ENCODE data around the gene TMEM26. TPM values are rescaled to one million over a fixed set of nuclear protein-coding genes. Genes with fewer than 3 reads are reported as not detected.

TMEM26 gene
- total RNA-seq, 1 experiment from 2014 or later = not detected

DNA sequence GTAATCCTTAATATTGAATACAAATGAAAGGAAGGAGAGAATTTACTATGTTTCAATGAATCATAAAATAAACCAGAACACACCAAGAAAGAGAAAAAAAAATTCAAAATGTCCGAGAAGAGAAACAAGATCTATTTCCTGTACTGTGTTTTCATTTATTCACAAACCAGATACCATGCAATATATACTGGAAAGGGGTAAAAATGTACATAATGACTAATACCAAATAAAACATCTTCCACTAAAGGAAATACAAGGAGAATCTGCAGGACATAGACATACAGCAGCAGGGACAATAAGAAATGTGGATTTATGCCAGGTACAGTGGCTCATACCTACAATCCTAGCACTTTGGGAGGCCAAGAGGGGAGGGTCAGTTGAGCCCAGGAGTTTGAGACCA lies 24.3 kb upstream of the TMEM26 start:
- Histone ChIP-seq H3K9me3 (no peaks in the 10 kb centered on the region), H3K4me3 (ENCODE audit: low read depth, low read length) (no peak overlapping the region), H3K4me1 (no peaks in the 10 kb centered on the region), H3K27me3 (replicated peaks; ENCODE audit: control insufficient read depth, insufficient read depth, low read length) (no peaks in the 10 kb centered on the region), H3K36me3 (ENCODE audit: control insufficient read depth, insufficient read depth, low read length) (no peaks in the 10 kb centered on the region)
- no peak overlapping the region for H3K27ac Mint-ChIP-seq (ENCODE audit: unreplicated experiment)
- intact Hi-C loops (cut with micrococcal nuclease; ENCODE audit: unreplicated experiment) = loop anchor here (10.0 kb wide), 1 partner anchor 357 kb away; no protein-coding TSS in a partner anchor
- TF ChIP-seq, protein P1, sequence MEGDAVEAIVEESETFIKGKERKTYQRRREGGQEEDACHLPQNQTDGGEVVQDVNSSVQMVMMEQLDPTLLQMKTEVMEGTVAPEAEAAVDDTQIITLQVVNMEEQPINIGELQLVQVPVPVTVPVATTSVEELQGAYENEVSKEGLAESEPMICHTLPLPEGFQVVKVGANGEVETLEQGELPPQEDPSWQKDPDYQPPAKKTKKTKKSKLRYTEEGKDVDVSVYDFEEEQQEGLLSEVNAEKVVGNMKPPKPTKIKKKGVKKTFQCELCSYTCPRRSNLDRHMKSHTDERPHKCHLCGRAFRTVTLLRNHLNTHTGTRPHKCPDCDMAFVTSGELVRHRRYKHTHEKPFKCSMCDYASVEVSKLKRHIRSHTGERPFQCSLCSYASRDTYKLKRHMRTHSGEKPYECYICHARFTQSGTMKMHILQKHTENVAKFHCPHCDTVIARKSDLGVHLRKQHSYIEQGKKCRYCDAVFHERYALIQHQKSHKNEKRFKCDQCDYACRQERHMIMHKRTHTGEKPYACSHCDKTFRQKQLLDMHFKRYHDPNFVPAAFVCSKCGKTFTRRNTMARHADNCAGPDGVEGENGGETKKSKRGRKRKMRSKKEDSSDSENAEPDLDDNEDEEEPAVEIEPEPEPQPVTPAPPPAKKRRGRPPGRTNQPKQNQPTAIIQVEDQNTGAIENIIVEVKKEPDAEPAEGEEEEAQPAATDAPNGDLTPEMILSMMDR (IDR thresholded peaks at IDR 0.05; ENCODE audit: insufficient read depth in 1 of 2, low read depth in 1 of 2, low read length in 1 of 2, severe bottlenecking in 1 of 2, unreplicated experiment in 1 of 2) = no peak
- H3K4me1 Mint-ChIP-seq (ENCODE audit: low read depth, unreplicated experiment) = no peaks in the 10 kb centered on the region
- CTCF ChIA-PET = interaction anchor here (0.7 kb wide), 1 partner anchor 153 kb away, joined by 4 read pairs; no protein-coding TSS in a partner anchor
- no peaks in the 10 kb centered on the region for H3K9me3 Mint-ChIP-seq (ENCODE audit: unreplicated experiment)
- BruUV-seq (replicated peaks) = no TSS peak
- DNase-seq = no peak
- H3K4me3 Mint-ChIP-seq (ENCODE audit: unreplicated experiment) = no peak overlapping the region
- peaks cover 9% of the 10 kb centered on the region for H3K27me3 Mint-ChIP-seq (ENCODE audit: insufficient read depth, unreplicated experiment)
- no peaks in the 10 kb centered on the region for H3K36me3 Mint-ChIP-seq (ENCODE audit: insufficient read depth, unreplicated experiment)
- POLR2A ChIA-PET = no interaction called here

DNA sequence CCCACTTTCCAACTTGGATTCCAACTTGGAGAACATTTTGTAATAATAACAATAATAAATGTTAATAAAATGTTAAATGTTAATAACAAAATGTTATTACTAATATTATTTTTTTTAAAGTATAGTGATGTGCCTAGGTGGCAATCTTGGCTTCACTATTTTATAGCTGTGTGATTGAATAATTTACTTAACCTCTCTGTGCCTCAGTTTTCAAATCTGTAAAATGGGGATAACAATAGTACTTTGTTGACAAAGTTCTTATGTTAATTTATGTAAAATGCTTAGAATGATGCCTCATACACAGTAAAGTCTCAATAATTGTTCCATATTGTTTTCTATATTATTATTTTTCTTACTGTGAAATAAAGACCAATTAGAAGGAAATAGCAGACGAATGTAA lies 23.3 kb upstream of the TMEM26 start:
- no peak overlapping the region for H3K4me3 Mint-ChIP-seq (ENCODE audit: unreplicated experiment)
- H3K4me1 Mint-ChIP-seq (ENCODE audit: low read depth, unreplicated experiment) = no peaks in the 10 kb centered on the region
- H3K9me3 Mint-ChIP-seq (ENCODE audit: unreplicated experiment) = no peaks in the 10 kb centered on the region
- DNase-seq = no peak
- no TSS peak for BruUV-seq (replicated peaks)
- H3K4me3 ChIP-seq (ENCODE audit: low read depth, low read length) = no peak overlapping the region
- POLR2A ChIA-PET = no interaction called here
- no peak overlapping the region for H3K27ac Mint-ChIP-seq (ENCODE audit: unreplicated experiment)
- H3K9me3 ChIP-seq = no peaks in the 10 kb centered on the region
- H3K36me3 Mint-ChIP-seq (ENCODE audit: insufficient read depth, unreplicated experiment) = no peaks in the 10 kb centered on the region
- intact Hi-C loops (cut with micrococcal nuclease; ENCODE audit: unreplicated experiment) = loop anchor here (10.0 kb wide), 1 partner anchor 358 kb away; no protein-coding TSS in a partner anchor
- CTCF ChIA-PET = no interaction called here
- H3K36me3 ChIP-seq (ENCODE audit: control insufficient read depth, insufficient read depth, low read length) = no peaks in the 10 kb centered on the region
- H3K27me3 Mint-ChIP-seq (ENCODE audit: insufficient read depth, unreplicated experiment) = peaks cover 9% of the 10 kb centered on the region
- H3K4me1 ChIP-seq = no peaks in the 10 kb centered on the region
- H3K27me3 ChIP-seq (replicated peaks; ENCODE audit: control insufficient read depth, insufficient read depth, low read length) = no peaks in the 10 kb centered on the region
- TF ChIP-seq, protein P1 (IDR thresholded peaks at IDR 0.05; ENCODE audit: insufficient read depth in 1 of 2, low read depth in 1 of 2, low read length in 1 of 2, severe bottlenecking in 1 of 2, unreplicated experiment in 1 of 2) = no peak

DNA sequence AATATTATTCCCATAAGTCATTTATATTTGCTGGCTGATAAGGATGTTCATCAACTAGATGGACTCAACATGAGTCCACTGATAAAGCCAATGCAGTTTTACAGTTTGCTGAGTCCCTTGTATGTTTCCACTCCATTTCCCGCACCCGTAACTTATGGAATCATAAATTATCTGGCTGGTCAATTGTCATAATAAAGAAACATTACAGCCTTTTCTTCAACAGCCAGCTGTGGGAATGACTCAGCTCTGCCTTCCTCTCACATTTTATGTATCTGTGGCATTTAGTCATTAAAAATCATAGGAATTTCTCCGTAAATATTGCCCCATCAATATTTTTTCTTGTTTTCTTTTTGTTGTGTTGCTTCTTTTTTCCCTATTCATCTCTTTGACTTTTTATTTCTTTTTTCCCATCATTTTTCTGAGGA lies 22.3 kb upstream of the TMEM26 start:
- H3K36me3 Mint-ChIP-seq (ENCODE audit: insufficient read depth, unreplicated experiment) = no peaks in the 10 kb centered on the region
- H3K36me3 ChIP-seq (ENCODE audit: control insufficient read depth, insufficient read depth, low read length) = no peaks in the 10 kb centered on the region
- DNase-seq = no peak
- H3K27ac Mint-ChIP-seq (ENCODE audit: unreplicated experiment) = no peak overlapping the region
- no peaks in the 10 kb centered on the region for H3K9me3 ChIP-seq
- POLR2A ChIA-PET = no interaction called here
- no peaks in the 10 kb centered on the region for H3K27me3 ChIP-seq (replicated peaks; ENCODE audit: control insufficient read depth, insufficient read depth, low read length)
- H3K4me1 ChIP-seq = no peaks in the 10 kb centered on the region
- TF ChIP-seq, protein P1 (IDR thresholded peaks at IDR 0.05; ENCODE audit: insufficient read depth in 1 of 2, low read depth in 1 of 2, low read length in 1 of 2, severe bottlenecking in 1 of 2, unreplicated experiment in 1 of 2) = no peak
- no peaks in the 10 kb centered on the region for H3K9me3 Mint-ChIP-seq (ENCODE audit: unreplicated experiment)
- BruUV-seq (replicated peaks) = no TSS peak
- peaks cover 9% of the 10 kb centered on the region for H3K27me3 Mint-ChIP-seq (ENCODE audit: insufficient read depth, unreplicated experiment)
- CTCF ChIA-PET = no interaction called here
- no peaks in the 10 kb centered on the region for H3K4me1 Mint-ChIP-seq (ENCODE audit: low read depth, unreplicated experiment)
- intact Hi-C loops (cut with micrococcal nuclease; ENCODE audit: unreplicated experiment) = loop anchor here (10.0 kb wide), 1 partner anchor 359 kb away; no protein-coding TSS in a partner anchor
- H3K4me3 Mint-ChIP-seq (ENCODE audit: unreplicated experiment) = no peak overlapping the region
- H3K4me3 ChIP-seq (ENCODE audit: low read depth, low read length) = no peak overlapping the region
